Erythroblast (primary cell): ENCODE measurements around the gene SLC30A3.

Experiments
- GATA1 ChIP-seq: IDR thresholded peaks from 2 replicates; pipeline ENCODE4 v1.6.1; 2011; ENCODE audit warnings: low read depth, mild to moderate bottlenecking, control low read depth, low read length, moderate library complexity
- POLR2A ChIP-seq: IDR thresholded peaks from 2 replicates; pipeline ENCODE4 v1.6.1; 2011; ENCODE audit warnings: mild to moderate bottlenecking, low read length

GRCh38 chr2:27312152-27312551, 49.3 kb upstream of the SLC30A3 start:
- TF ChIP-seq POLR2A (no peak), GATA1 (no peak)
